GM10847 (cell line): ENCODE measurements around the gene TMEM161B.

Experiments used
- POLR2A ChIP-seq: IDR thresholded peaks from 2 replicates; pipeline ENCODE4 v1.6.1; 2011; ENCODE audit not compliant: insufficient read length; ENCODE audit errors: extremely low read depth

TMEM161B gene

DNA sequence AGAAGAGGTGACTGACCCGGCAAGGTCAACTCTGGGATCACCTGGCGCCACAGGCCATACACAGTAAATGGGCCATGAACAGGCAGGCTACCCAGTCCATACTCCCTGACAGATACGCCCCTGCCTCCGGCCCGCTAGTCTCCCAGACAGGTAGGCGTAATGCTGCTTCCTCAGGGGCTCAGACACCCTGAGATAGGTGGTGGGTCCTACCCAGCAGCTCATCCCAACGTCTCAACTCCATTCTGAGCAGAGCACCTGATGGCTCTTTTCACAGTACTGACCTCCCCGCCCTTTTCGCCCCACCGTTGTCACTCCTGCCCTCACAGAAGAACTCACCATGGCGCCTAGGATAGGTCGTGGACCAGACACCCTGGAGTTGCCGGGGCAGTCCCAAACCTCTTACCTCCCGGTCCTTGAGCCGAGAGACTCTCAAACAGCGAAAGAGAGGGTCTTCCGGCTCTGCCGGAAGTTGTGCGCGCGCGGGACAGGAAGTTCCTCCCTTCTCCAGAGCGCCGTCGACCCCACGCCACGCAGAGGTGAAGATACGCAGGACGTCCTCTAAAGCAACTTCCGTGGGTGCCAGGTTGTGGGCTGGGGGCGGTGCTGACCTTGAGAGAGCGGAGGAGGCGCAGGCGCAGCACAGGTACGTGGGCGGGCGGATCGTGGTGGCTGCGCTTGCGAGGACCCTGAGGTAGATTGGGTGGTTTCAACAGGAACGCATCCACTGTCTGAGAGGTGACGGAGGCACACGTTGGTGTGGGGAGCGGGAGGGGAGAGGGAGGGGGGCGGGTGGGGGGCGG, at the start of gene TMEM161B:
Gene TMEM161B (minus strand): TSS at position 461 of the 800 bp plus-strand sequence. CDS start 122 bp downstream, at position 339.
- TF ChIP-seq POLR2A, result peak; percentile 78

GRCh38 chr5:88304356-88304755, 35.7 kb upstream of the TMEM161B start:
- TF ChIP-seq POLR2A, result no peak

- no peak for TF ChIP-seq POLR2A
These were observed 29.8 kb upstream of the TMEM161B start for GRCh38 chr5:88298425-88298824.

DNA sequence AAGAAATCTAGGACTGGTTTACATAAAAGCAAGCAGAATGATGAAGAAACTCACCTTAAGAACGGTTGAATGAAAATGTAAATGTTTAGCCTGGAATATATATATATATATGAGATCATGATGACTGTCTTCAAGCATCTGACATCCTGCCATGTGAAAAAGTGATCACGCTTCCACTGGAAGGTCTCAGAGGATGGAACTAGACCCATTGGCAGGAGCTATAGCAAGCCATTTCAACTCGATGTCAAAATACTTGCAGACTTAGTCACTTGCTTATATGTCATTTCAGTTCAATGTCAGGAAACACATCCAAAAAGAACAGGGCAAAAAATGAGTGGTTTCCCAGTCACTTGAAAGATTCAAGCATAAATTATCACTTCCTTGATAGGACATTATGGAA, 22.2 kb upstream of the TMEM161B start:
- TF ChIP-seq POLR2A, result no peak

GRCh38 chr5:88288528-88289197, 20.0 kb upstream of the TMEM161B start:
- TF ChIP-seq POLR2A, result no peak

DNA sequence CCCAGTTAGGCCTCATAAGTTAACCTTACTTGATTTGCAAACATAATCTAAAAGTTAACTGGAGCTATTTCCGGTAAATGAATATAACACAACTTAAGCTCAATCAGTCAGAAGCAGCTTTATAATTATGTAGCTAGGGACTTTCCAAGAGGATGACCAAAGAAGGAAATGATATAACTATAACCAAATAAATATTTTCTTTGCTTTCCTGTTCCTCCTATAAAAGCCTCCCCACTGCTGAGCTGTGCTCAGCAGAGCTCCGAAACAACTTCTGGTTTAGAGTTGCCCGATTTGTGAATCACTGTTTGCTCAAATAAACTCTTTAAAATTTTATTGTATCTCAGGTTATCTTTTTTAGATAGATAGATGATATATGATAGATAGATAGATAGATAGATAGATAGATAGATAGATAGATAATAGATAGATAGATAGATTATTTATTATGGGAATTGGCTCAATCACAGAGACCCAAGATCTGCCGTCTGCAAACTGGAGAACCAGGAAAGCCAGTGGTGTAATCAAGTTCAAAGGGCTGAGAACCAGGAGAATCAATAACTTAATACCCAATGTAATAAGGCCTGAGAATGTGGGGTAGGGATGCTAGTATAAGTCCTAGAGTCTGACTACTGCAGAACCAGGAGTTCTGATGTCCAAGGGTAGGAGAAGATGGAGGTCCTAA, 19.3 kb upstream of the TMEM161B start:
- no peak for TF ChIP-seq POLR2A

GRCh38 chr5:88287302-88287701, 18.7 kb upstream of the TMEM161B start:
- TF ChIP-seq POLR2A, result no peak

- TF ChIP-seq POLR2A, result no peak
These were observed 15.0 kb upstream of the TMEM161B start for GRCh38 chr5:88283690-88284089.

GRCh38 chr5:88281322-88281721, 12.7 kb upstream of the TMEM161B start:
- TF ChIP-seq POLR2A, result no peak

GRCh38 chr5:88279584-88279983, 10.9 kb upstream of the TMEM161B start:
- no peak for TF ChIP-seq POLR2A

DNA sequence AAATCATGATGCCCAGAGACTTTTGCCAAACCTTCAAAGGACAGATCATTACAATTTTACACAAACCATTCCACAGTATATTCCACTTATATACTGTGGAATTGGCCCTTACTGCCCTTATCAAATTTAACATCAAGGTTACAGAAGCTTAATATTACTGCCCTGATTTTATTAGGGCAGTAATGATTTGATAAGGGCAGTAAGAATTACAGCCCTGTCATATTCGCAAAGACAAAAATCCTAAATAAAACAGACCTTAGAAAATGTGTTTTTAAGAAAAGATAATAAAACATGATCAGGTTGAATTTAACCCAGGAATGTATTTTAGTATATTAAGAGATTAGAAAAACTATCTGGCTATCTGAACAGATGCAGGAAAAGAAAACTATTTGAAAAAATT, 7.7 kb upstream of the TMEM161B start:
- TF ChIP-seq POLR2A, result no peak

- TF ChIP-seq POLR2A, result no peak
These were observed 6.9 kb upstream of the TMEM161B start for GRCh38 chr5:88275581-88275980.

- no peak for TF ChIP-seq POLR2A
These were observed 652 bp upstream of the TMEM161B start for GRCh38 chr5:88269222-88269771.

DNA sequence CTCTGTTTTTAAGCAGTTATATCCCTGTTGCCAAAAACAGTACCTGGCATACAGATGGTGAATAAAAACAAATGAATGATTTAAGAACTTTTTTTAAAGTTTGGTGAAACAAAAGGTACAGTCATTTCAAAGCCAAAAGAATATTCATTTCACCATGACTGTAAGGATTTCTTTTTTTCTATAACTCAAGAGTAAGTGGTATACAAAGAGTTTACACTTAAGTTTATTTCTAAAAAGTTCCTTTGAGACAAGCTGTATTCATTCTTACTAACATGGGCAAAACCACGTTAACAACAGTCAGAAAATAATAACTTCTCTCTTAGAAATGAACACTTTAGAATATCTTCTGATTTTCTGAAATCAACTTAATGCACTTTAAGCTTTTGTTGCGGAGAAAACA, 5.3 kb downstream of the TMEM161B start:
- TF ChIP-seq POLR2A, result no peak

DNA sequence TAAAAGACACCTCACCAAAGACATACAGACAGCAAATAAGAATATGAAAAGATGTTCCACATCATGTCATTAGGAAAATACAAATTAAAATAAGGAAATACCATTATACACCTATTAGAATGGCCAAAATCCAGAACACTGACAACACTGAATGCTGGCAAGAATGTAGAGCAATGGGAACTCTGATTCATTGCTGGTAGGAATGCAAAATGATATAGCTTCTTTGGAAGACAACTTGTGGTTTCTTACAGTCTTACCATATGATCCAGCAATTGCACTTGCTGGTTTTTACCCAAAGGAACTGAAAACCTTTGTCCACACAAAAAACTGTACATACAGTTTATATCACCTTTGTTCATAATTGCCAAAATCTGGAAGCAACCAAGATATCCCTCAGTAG, 6.5 kb downstream of the TMEM161B start:
- no peak for TF ChIP-seq POLR2A

GRCh38 chr5:88258636-88259035, 10.0 kb downstream of the TMEM161B start:
- no peak for TF ChIP-seq POLR2A
